ENCODE data around the gene EFCAB8. TPM values are rescaled to one million over a fixed set of nuclear protein-coding genes. Genes with fewer than 3 reads are reported as not detected.

The EFCAB8 gene
- total RNA-seq, 1 experiment from 2014 or later: not detected

DNA sequence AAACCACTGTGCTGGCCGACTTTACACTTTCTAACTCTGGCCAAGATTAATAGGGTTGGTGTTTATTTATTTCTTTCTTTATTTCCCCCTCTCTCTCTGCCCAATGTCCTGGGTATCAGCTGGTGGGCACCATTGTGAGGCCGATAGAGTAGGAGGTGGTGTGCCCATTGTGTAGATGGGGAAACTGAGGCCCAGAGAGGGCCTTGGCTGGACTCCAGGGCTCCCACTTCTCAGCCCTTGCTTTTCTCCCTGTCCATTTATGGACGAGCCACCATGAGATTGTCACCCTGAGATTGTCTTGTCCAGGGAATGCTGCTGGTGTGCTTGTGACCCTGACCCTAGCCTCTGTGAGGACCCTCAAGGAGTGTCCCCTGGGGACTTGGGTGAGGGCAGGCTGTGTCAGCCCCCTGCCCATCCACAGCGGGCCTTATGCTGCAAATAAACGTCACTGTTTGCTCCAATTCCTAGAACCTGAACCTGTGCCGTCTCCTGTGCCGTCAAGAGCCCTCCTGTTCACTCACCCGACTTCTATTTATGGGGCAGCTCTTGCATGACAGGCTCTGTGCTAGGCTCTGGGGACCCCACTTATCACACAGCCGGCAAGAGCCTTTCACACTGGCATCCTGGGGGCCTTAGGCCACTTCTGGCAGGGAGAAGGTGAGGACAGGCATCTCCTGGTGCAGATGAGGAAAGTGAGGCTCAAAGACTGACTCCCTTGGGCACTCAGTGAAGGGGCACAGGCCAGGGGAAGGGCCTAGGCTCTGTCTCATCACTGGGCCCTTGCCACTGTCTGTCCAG, 120.7 kb downstream of the EFCAB8 start:
- intact Hi-C loops (cut with micrococcal nuclease): no loop called here
- no peak for DNase-seq (ENCODE audit: unreplicated experiment)
- Mint-ChIP-seq H3K36me3 (ENCODE audit: insufficient read depth, unreplicated experiment) (no peaks in the 10 kb centered on the region), H3K27ac (ENCODE audit: low read depth, unreplicated experiment) (no peak overlapping the region), H3K27me3 (ENCODE audit: insufficient read depth, unreplicated experiment) (peaks cover 42% of the 10 kb centered on the region), H3K9me3 (ENCODE audit: unreplicated experiment) (peaks cover 7% of the 10 kb centered on the region), H3K4me1 (ENCODE audit: insufficient read depth, unreplicated experiment) (no peaks in the 10 kb centered on the region), H3K4me3 (ENCODE audit: unreplicated experiment) (no peak overlapping the region)
- CTCF ChIA-PET: no interaction called here
- POLR2A ChIA-PET: no interaction called here
- BruUV-seq (replicated peaks): no TSS peak
- TF ChIP-seq, protein P1, sequence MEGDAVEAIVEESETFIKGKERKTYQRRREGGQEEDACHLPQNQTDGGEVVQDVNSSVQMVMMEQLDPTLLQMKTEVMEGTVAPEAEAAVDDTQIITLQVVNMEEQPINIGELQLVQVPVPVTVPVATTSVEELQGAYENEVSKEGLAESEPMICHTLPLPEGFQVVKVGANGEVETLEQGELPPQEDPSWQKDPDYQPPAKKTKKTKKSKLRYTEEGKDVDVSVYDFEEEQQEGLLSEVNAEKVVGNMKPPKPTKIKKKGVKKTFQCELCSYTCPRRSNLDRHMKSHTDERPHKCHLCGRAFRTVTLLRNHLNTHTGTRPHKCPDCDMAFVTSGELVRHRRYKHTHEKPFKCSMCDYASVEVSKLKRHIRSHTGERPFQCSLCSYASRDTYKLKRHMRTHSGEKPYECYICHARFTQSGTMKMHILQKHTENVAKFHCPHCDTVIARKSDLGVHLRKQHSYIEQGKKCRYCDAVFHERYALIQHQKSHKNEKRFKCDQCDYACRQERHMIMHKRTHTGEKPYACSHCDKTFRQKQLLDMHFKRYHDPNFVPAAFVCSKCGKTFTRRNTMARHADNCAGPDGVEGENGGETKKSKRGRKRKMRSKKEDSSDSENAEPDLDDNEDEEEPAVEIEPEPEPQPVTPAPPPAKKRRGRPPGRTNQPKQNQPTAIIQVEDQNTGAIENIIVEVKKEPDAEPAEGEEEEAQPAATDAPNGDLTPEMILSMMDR (IDR thresholded peaks at IDR 0.05; ENCODE audit: unreplicated experiment): no peak

DNA sequence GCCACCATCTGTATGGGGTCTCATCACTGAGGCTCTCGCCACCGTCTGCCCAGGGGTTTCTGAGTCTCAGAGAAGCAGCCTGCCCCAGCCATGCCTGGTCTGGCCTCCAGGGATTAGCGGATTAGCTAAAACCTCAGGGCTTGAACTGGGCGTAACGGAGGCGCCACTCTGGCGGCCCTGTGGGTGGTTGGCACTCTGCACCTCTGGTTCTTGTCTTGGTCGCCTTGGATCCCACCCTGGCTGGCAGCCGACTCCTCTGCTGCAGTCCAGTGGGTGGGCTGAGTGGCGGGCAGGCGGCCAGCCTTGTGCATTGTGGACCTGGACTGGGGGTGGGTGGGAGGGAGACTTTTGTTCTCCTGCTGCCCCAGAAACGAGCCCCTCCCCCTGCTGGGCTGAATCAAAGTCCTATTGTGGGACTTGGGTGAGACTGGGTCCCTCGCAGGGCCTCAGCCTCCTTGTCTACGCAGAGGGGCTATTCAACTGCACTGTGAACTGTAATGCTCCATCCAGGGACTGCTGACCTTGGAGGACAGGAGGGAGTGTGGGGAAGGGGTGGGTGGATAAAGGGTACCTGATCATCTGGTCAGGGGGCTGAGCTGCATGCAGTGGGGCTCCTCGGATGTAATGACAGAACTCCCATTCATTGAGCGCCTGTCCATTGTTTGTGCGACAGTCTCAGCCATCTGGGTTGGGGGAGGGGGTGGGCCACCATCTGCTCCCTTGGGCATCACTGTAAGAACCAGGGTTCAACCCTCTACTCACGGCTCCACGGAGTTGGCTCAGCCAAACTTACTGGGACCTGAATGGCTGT, 121.6 kb downstream of the EFCAB8 start:
- H3K27ac Mint-ChIP-seq (ENCODE audit: low read depth, unreplicated experiment): no peak overlapping the region
- POLR2A ChIA-PET: no interaction called here
- no peaks in the 10 kb centered on the region for H3K36me3 Mint-ChIP-seq (ENCODE audit: insufficient read depth, unreplicated experiment)
- H3K27me3 Mint-ChIP-seq (ENCODE audit: insufficient read depth, unreplicated experiment): peaks cover 42% of the 10 kb centered on the region
- DNase-seq (ENCODE audit: unreplicated experiment): no peak
- H3K9me3 Mint-ChIP-seq (ENCODE audit: unreplicated experiment): peaks cover 7% of the 10 kb centered on the region
- H3K4me1 Mint-ChIP-seq (ENCODE audit: insufficient read depth, unreplicated experiment): no peaks in the 10 kb centered on the region
- no TSS peak for BruUV-seq (replicated peaks)
- no peak overlapping the region for H3K4me3 Mint-ChIP-seq (ENCODE audit: unreplicated experiment)
- CTCF ChIA-PET: no interaction called here
- intact Hi-C loops (cut with micrococcal nuclease): no loop called here
- TF ChIP-seq, protein P1 (IDR thresholded peaks at IDR 0.05; ENCODE audit: unreplicated experiment): no peak

DNA sequence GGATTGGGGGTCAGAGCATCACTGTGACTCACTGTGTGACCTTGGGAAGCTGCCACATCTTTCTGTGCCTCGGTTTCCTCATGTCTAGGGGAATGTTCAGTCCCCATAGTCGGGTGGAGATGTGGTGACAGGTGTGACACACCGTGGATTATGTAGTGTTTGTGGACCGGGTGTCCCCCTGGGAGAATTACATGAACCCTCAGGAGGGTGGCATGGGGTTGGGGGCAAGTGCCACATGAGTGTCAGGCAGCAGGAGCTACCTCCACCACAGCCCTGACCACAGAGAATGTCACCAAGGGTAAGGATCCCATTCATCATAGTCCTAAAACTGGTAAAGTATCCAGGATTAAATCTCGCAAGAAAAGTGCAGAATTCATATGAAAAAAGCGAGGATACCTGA, 122.3 kb downstream of the EFCAB8 start:
- H3K27ac Mint-ChIP-seq (ENCODE audit: low read depth, unreplicated experiment): no peak overlapping the region
- CTCF ChIA-PET: interaction anchor here (0.6 kb wide), 1 partner anchor 19 kb away, joined by 3 read pairs; no protein-coding TSS in a partner anchor
- intact Hi-C loops (cut with micrococcal nuclease): no loop called here
- POLR2A ChIA-PET: no interaction called here
- no peak for DNase-seq (ENCODE audit: unreplicated experiment)
- peaks cover 7% of the 10 kb centered on the region for H3K9me3 Mint-ChIP-seq (ENCODE audit: unreplicated experiment)
- no peaks in the 10 kb centered on the region for H3K36me3 Mint-ChIP-seq (ENCODE audit: insufficient read depth, unreplicated experiment)
- H3K27me3 Mint-ChIP-seq (ENCODE audit: insufficient read depth, unreplicated experiment): peaks cover 47% of the 10 kb centered on the region
- no peaks in the 10 kb centered on the region for H3K4me1 Mint-ChIP-seq (ENCODE audit: insufficient read depth, unreplicated experiment)
- TF ChIP-seq, protein P1 (IDR thresholded peaks at IDR 0.05; ENCODE audit: unreplicated experiment): no peak
- no peak overlapping the region for H3K4me3 Mint-ChIP-seq (ENCODE audit: unreplicated experiment)
- no TSS peak for BruUV-seq (replicated peaks)
